Stimulated activated CD8-positive, alpha-beta memory T cell treated with anti-CD3 and anti-CD28 coated beads, Interleukin-7, amount 100 ng/mL, for 24 hours (primary cell): ENCODE data around the gene NFKB1.
"Not testable (repeated sequence)": the region's sequence is repeated elsewhere in the genome, so short reads cannot be mapped to it uniquely, and the experiment has no call there.

Experiments used
- DNase-seq: peaks from one replicate; pipeline ENCODE4 v3.0.0-alpha.2; 2020; ENCODE audit warnings: low read depth

NFKB1 gene

DNA sequence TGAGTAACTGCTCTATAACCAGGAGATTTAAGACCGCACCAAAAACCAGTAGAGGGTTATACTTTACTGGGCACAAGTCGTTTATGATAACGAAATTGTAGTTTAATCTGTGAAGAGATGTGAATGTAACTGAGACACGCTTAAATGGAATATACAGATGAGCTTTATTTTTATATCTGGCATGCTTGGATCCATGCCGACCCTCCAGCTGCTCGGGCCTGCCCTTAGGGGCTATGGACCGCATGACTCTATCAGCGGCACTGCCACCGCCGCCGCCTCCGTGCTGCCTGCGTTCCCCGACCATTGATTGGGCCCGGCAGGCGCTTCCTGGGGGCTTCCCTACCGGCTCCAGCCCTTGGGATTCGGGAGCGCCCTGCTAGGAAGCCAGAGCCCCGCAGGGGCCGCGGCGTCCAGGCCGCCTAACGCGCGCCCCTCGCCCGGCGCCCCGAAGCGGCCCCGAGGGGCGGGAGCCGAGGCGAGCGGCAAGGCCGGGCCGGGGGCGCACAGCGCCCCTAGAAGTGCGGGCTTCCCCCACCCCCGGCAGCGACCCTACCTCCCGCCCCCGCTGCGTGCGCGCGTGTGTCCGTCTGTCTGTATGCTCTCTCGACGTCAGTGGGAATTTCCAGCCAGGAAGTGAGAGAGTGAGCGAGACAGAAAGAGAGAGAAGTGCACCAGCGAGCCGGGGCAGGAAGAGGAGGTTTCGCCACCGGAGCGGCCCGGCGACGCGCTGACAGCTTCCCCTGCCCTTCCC, at the start of gene NFKB1:
Gene NFKB1, plus strand, starts transcription at position 664 of the 751 bp plus-strand sequence. CDS start 24,160 bp downstream, outside the sequence.
- peak; percentile 61 for DNase-seq

GRCh38 chr4:102452854-102453253, 48.3 kb upstream of the NFKB1 start:
- DNase-seq = no peak

DNA sequence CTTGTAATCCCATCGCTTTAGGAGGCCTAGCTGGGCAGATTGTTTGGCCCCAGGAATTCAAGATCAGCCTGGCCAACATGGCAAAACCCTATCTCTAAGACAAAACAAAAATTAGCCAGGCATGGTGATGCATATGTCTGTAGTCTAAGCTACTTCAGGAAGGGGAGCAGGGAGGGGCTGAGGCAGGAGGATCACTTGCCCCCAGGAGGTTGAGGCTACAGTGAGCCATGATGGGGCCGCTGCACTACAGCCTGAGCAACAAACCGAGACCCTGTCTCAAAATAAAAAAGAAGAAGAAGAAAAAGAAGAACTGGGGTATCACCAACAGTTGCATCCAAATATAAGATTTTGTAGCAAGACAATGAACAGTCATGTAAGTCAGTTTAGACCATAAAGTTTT, 47.3 kb upstream of the NFKB1 start:
- DNase-seq = no peak

- no peak for DNase-seq
Observed at GRCh38 chr4:102454268-102454667, 46.9 kb upstream of the NFKB1 start.

- DNase-seq = no peak
Observed at GRCh38 chr4:102454981-102455685, 46.0 kb upstream of the NFKB1 start.

DNA sequence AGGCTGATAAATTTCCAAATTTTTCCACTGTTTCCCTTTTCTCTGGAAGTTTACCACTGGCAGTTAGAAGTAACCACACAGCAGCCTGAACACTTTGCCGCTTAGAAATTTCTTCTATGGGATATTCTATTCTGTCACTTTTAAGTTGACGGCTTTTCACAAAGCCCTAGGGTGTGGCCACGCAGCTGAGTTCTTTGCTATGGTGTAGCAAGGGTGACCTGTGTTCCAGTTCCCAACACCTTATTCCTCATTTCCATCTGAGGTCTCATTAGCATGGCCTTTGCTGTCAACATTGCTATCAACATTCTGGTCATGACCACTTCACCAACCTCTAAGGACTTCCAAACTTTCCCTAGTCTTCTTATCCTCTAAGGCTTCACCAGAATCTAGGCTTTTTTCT, 45.4 kb upstream of the NFKB1 start:
- DNase-seq = no peak

- no peak for DNase-seq
Observed at GRCh38 chr4:102466298-102466697, 34.9 kb upstream of the NFKB1 start.

DNA sequence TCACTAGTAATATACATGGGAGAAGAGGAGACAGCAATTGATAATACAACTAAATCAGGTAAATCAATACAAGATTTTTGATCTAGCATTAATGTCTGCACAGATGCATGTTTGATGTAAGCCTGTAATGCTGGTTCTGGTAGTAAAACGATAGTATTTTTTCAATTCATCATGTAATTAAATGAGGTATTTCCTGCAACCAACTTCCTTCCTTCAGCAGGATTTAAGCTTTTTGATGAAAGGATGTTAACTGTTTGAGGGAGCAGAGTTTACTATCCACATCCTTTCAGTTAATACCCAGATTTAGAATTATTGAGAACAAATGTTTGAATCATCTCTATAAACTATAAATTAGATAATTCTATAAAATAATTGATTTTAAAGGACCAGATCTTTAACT, 31.4 kb upstream of the NFKB1 start:
- DNase-seq = no peak

GRCh38 chr4:102472441-102473013, 28.6 kb upstream of the NFKB1 start:
- DNase-seq = no peak

GRCh38 chr4:102473476-102473875, 27.7 kb upstream of the NFKB1 start:
- no peak for DNase-seq

GRCh38 chr4:102474736-102475504, 26.2 kb upstream of the NFKB1 start:
- DNase-seq = no peak

DNA sequence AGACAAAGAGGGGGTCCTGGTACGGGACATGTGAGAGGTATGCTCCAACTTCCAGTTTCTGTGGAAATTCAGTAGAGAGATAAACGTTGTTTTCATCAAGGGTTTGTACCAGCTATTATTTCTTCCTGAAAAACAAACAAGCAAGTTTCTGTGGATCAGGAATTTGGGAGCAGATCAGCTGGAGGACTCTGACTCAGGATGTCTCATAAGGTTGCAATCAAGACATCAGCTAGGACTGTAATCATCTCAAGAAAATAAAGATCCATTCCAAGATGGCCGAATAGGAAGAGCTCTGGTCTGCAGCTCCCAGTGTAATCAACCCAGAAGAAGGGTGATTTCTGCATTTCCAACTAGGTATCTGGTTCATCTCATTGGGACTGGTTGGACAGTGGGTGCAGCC, 23.5 kb upstream of the NFKB1 start:
- no peak for DNase-seq

- DNase-seq = no peak
Observed at GRCh38 chr4:102478186-102478585, 23.0 kb upstream of the NFKB1 start.

DNA sequence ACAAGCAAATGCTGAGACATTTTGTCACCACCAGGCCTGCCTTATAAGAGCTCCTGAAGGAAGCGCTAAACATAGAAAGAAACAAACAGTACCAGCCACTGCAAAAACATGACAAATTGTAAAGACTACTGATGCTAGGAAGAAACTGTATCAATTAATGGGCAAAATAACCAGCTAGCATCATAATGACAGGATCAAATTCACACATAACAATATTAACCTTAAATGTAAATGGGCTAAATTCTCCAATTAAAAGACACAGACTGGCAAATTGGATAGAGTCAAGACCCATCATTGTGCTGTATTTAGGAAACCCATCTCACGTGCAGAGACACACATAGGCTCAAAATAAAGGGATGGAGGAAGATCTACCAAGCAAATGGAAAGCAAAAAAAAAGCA, 21.3 kb upstream of the NFKB1 start:
- not testable (repeated sequence) for DNase-seq

DNA sequence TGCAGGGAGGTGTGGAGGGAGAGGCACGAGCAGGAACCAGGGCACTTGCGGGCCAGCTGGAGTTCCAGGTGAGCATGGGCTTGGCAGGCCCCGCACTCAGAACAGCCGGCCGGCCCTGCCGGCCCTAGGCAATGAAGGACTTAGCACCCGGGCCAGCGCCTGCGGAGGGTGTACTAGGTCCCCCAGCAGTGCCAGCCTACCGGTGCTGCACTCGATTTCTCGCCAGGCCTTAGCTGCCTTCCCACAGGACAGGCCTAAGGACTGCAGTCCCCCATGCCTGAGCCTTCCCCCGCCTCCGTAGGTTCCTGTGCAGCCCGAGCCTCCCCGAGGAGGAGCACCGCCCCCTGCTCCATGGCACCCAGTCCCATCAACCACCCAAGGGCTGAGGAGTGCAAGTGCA, 18.0 kb upstream of the NFKB1 start:
- DNase-seq = no peak

DNA sequence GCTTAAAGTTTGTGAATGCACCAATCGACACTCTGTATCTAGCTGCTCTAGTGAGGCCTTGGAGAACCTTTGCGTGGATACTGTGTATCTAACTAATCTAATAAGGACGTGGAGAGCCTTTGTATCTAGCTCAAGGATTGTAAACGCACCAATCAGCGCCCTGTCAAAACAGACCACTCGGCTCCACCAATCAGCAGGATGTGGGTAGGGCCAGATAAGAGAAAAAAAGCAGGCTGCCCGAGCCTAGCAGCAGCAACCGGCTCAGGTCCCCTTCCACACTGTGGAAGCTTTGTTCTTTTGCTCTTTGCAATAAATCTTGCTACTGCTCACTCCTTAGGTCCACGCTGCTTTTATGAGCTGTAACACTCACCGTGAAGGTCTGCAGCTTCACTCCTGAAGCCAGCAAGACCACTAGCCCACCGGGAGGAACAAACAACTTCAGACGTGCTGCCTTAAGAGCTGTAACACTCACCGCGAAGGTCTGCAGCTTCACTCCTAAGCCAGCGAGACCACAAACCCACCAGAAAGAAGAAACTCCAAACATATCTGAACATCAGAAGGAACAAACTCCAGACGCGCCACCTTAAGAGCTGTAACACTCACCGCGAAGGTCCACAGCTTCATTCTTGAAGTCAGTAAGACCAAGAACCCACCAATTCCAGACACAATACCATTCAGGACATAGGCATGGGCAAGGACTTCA, 17.0 kb upstream of the NFKB1 start:
- not testable (repeated sequence) for DNase-seq

DNA sequence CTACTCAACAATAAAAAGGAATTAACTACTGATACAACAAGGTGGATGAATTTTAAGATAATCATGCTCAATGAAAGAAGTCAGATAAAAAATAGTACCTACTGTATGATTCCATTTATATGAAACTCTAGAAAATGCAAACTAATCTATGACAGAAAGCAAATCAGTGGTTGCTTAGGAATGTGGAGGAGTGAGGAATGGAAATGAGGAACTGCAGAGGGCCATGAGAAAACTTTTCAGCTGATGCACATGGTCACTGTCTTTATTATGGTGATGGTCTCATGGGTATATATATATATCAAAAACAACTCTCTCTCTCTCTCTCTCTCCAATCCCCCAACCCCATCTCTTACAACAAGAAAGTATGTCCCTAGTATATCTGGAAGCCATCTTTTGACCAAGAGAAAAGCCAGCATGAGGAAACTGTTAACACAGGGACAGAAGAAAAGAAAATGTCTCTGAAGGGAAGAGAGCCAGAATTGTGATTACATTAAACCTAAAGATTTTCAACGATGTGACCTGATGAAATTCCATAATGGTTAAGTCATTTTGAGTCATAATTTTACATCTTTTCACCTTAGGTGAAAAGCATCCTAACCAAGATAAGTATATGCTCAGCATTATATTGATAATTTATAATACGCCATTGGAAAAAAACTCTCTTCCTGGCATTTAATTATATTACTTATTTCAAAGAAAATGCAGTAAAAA, 8.5 kb upstream of the NFKB1 start:
- DNase-seq = no peak

DNA sequence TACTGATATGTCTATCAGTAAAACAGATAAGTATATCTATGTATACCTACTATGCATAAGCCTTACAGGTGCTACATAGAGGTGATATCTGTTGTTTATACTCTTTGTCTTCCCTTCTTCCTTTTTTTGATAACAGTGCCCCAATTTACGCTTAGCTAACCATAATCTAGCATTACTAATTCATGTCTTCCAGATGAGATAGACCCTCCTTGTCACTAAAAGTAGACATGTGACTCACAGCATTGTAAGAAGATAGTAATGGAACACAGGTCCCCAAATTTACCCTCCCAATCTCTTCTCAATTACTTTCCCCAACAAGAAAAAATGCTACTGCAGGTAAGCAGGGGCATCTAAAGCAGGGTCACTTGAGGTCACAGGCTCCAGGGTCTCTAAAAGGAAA, 7.9 kb upstream of the NFKB1 start:
- DNase-seq = no peak

DNA sequence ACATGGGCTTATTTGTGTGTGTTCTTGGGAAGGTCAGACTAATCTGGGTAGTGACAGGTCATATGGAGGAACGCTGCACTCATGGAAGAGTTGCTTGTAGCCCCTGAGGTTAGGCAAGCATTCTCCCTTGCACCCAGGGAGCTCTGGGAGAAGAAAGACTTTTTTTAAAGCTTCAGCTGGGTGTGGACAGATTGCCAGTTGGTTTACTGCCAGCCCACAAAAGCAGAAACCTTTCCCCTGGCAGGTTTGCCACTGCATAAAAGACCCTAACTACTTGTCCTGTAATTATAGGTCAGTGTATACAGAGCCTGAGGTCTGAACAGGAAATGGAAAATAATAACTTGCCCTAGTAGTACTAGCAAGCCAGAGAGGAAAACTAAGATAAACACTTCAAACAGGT, 7.4 kb upstream of the NFKB1 start:
- no peak for DNase-seq

DNA sequence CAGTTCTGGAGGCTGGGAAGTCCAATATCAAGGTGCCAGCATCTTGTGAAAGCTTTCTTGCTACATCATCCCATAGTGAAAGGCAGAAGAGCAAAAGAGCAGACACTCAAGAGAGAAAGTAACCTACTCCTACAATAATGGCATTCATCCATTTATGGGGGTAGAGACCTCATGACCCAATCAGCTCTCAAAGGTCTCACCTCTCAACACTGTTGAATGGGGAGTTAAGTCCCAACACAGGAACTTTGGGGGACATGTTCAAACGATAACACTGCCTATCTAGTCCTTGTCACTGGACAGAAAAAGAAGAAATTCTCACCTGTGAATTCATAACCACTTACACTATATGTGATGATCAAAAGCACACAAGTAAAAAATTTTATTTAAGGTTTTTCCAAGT, 6.6 kb upstream of the NFKB1 start:
- no peak for DNase-seq

DNA sequence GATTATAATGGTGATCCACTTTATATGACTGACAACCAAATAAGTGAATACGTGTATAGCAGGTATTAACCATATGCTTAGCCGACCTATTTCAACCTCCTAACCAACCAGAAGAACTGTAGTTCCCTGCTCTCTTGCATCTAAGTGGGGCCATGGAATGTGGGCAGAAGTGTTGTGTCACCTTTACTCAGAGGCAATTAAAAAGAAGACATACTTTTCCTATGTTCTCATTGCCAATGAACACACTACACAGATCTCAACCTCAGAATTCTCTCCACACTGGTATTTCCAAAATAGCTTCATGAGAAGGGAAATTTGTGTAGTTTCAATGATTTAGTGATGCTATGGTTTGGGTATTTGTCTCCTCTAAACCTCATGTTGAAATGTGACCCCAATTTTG, 3.2 kb upstream of the NFKB1 start:
- no peak for DNase-seq
